ENCODE results near the gene PDE6D. TPM values are rescaled to one million over a fixed set of nuclear protein-coding genes. Genes with fewer than 3 reads are reported as not detected.

Gene PDE6D
- total and polyA plus RNA-seq, 2 of the 13 experiments (the other 11 are each of a cell fraction or from before 2014, with no cell fraction given) = 14.1 to 23.2 TPM

- TF ChIP-seq ZNF644 (CRISPR knock-in tag; IDR thresholded peaks at IDR 0.05; ENCODE audit: low read depth) (no peak), HNF4G (IDR thresholded peaks at IDR 0.05; ENCODE audit: borderline replicate concordance, low read depth, low read length) (no peak), HNF4G (CRISPR knock-in tag; IDR thresholded peaks at IDR 0.05; ENCODE audit: borderline replicate concordance, low read depth) (0 out of 2 replicates have a peak, but pooled peaks have one; percentile 20), NBN (conservative IDR thresholded peaks at IDR 0.05) (no peak), ZNF670 (CRISPR knock-in tag; IDR thresholded peaks at IDR 0.05; ENCODE audit: borderline replicate concordance) (no peak), ZNF207 (IDR thresholded peaks at IDR 0.05; ENCODE audit: borderline replicate concordance) (no peak), PITX1 (CRISPR knock-in tag; IDR thresholded peaks at IDR 0.05) (no peak), PHF20 (CRISPR knock-in tag; IDR thresholded peaks at IDR 0.05) (no peak), PHF5A (CRISPR knock-in tag; IDR thresholded peaks at IDR 0.05; ENCODE audit: low read depth, unreplicated experiment) (no peak), SMC3 (IDR thresholded peaks at IDR 0.05; ENCODE audit: low read length) (no peak), SP5 (CRISPR knock-in tag; IDR thresholded peaks at IDR 0.05; ENCODE audit: borderline replicate concordance, low read depth) (no peak), FOSL2 (CRISPR knock-in tag; IDR thresholded peaks at IDR 0.05) (no peak), NR1H2 (CRISPR knock-in tag; IDR thresholded peaks at IDR 0.05; ENCODE audit: borderline replicate concordance, low read depth) (no peak), TAF15 (IDR thresholded peaks at IDR 0.05; ENCODE audit: low read depth, low read length, poor library complexity, severe bottlenecking) (no peak), POLR2AphosphoS2 (IDR thresholded peaks at IDR 0.05; ENCODE audit: low read depth, low read length) (no peak; the same call in 1 of the 2 replicates), JARID2 (CRISPR knock-in tag; IDR thresholded peaks at IDR 0.05; ENCODE audit: insufficient replicate concordance) (no peak), TERF1 (CRISPR knock-in tag; IDR thresholded peaks at IDR 0.05) (no peak; the same call in 1 of the 2 replicates), CBX5 (CRISPR knock-in tag; IDR thresholded peaks at IDR 0.05; ENCODE audit: borderline replicate concordance) (0 out of 2 replicates have a peak, but pooled peaks have one; percentile 11), RBFOX2 (IDR thresholded peaks at IDR 0.05; ENCODE audit: low read depth, low read length) (peak; percentile 96), SIX4 (CRISPR knock-in tag; IDR thresholded peaks at IDR 0.05) (no peak)
- TF ChIP-seq, protein P1, sequence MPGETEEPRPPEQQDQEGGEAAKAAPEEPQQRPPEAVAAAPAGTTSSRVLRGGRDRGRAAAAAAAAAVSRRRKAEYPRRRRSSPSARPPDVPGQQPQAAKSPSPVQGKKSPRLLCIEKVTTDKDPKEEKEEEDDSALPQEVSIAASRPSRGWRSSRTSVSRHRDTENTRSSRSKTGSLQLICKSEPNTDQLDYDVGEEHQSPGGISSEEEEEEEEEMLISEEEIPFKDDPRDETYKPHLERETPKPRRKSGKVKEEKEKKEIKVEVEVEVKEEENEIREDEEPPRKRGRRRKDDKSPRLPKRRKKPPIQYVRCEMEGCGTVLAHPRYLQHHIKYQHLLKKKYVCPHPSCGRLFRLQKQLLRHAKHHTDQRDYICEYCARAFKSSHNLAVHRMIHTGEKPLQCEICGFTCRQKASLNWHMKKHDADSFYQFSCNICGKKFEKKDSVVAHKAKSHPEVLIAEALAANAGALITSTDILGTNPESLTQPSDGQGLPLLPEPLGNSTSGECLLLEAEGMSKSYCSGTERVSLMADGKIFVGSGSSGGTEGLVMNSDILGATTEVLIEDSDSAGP (CRISPR knock-in tag; IDR thresholded peaks at IDR 0.05; ENCODE audit: borderline replicate concordance) = peak; percentile 77
Observed at GRCh38 chr2:231708773-231709635, 72.1 kb downstream of the PDE6D start (continued).
